ENCODE data around the gene USP8. TPM values are rescaled to one million over a fixed set of nuclear protein-coding genes. Genes with fewer than 3 reads are reported as not detected.

USP8 gene
- total RNA-seq, 2 experiments from 2014 or later = 39.7 to 43.7 TPM

- CTCF ChIA-PET = no interaction called here
- POLR2A ChIA-PET = no interaction called here
- Mint-ChIP-seq H3K36me3 (ENCODE audit: low read depth) (peaks cover 18% of the 10 kb centered on the region), H3K9me3 (no peaks in the 10 kb centered on the region), H3K4me1 (ENCODE audit: low read depth) (peaks cover 11% of the 10 kb centered on the region), H3K27ac (no peak overlapping the region), H3K4me3 (no peak overlapping the region), H3K27me3 (no peaks in the 10 kb centered on the region)
- intact Hi-C loops (cut with micrococcal nuclease) = no loop called here
- ATAC-seq (no peak), DNase-seq (no peak)
- TF ChIP-seq CTCF (IDR thresholded peaks at IDR 0.05) = no peak
Observed at GRCh38 chr15:50471072-50471471, 46.9 kb downstream of the USP8 start.

GRCh38 chr15:50476143-50476542 is 51.9 kb downstream of the USP8 start:
- ChIA-PET POLR2A (interaction anchor here (0.9 kb wide), 1 partner anchor 174 kb away, joined by 4 read pairs; no protein-coding TSS in a partner anchor), CTCF (no interaction called here)
- no peak for TF ChIP-seq CTCF (IDR thresholded peaks at IDR 0.05)
- H3K36me3 Mint-ChIP-seq (ENCODE audit: low read depth) = peaks cover 26% of the 10 kb centered on the region
- no peak for DNase-seq
- H3K9me3 Mint-ChIP-seq = no peaks in the 10 kb centered on the region
- no peak for ATAC-seq
- intact Hi-C loops (cut with micrococcal nuclease) = no loop called here
- no peaks in the 10 kb centered on the region for H3K27me3 Mint-ChIP-seq
- no peak overlapping the region for H3K4me3 Mint-ChIP-seq
- H3K27ac Mint-ChIP-seq = no peak overlapping the region
- peaks cover 6% of the 10 kb centered on the region for H3K4me1 Mint-ChIP-seq (ENCODE audit: low read depth)

- peak overlapping the region; percentile 21 for H3K27ac Mint-ChIP-seq
- H3K9me3 Mint-ChIP-seq = no peaks in the 10 kb centered on the region
- no peak for DNase-seq
- TF ChIP-seq CTCF (IDR thresholded peaks at IDR 0.05) = no peak
- H3K4me3 Mint-ChIP-seq = no peak overlapping the region
- H3K4me1 Mint-ChIP-seq (ENCODE audit: low read depth) = peaks cover 29% of the 10 kb centered on the region
- intact Hi-C loops (cut with micrococcal nuclease) = loop anchor here (10.0 kb wide), 1 partner anchor 130 kb away; the partner anchor contains the start of gene GABPB1
- peaks cover 53% of the 10 kb centered on the region for H3K36me3 Mint-ChIP-seq (ENCODE audit: low read depth)
- H3K27me3 Mint-ChIP-seq = no peaks in the 10 kb centered on the region
- no peak for ATAC-seq
- ChIA-PET CTCF (no interaction called here), POLR2A (interaction anchor here (1.3 kb wide), 1 partner anchor 58 kb away, joined by 3 read pairs; no protein-coding TSS in a partner anchor)
Observed at GRCh38 chr15:50484781-50485180, 60.6 kb downstream of the USP8 start.

GRCh38 chr15:50485389-50485788 is 61.2 kb downstream of the USP8 start:
- Mint-ChIP-seq H3K9me3 (no peaks in the 10 kb centered on the region), H3K27ac (no peak overlapping the region), H3K4me3 (no peak overlapping the region), H3K27me3 (no peaks in the 10 kb centered on the region), H3K4me1 (ENCODE audit: low read depth) (peaks cover 29% of the 10 kb centered on the region), H3K36me3 (ENCODE audit: low read depth) (peaks cover 56% of the 10 kb centered on the region)
- TF ChIP-seq CTCF (IDR thresholded peaks at IDR 0.05) = no peak
- intact Hi-C loops (cut with micrococcal nuclease) = loop anchor here (10.0 kb wide), 1 partner anchor 131 kb away; the partner anchor contains the start of gene GABPB1
- ATAC-seq = no peak
- ChIA-PET CTCF (no interaction called here), POLR2A (no interaction called here)
- DNase-seq = no peak

GRCh38 chr15:50487287-50487686 is 63.1 kb downstream of the USP8 start:
- H3K4me1 Mint-ChIP-seq (ENCODE audit: low read depth) = peaks cover 22% of the 10 kb centered on the region
- TF ChIP-seq CTCF (IDR thresholded peaks at IDR 0.05) = no peak
- peak; percentile 83 for ATAC-seq
- H3K9me3 Mint-ChIP-seq = no peaks in the 10 kb centered on the region
- peak; percentile 40 for DNase-seq
- ChIA-PET POLR2A (interaction anchor here (1.6 kb wide), 1 partner anchor 132 kb away, joined by 6 read pairs; the partner anchor contains the start of gene GABPB1), CTCF (no interaction called here)
- H3K27ac Mint-ChIP-seq = peak overlapping the region; percentile 76
- intact Hi-C loops (cut with micrococcal nuclease) = loop anchor here (10.0 kb wide), 1 partner anchor 132 kb away; the partner anchor contains the start of gene GABPB1
- no peaks in the 10 kb centered on the region for H3K27me3 Mint-ChIP-seq
- no peak overlapping the region for H3K4me3 Mint-ChIP-seq
- H3K36me3 Mint-ChIP-seq (ENCODE audit: low read depth) = peaks cover 51% of the 10 kb centered on the region

All from activated CD8-positive, alpha-beta T cell treated with anti-CD3 and anti-CD28 coated beads for 36 hours (primary cell).